H54 (cell line): ENCODE results near the gene GPR132.

Experiments used
- DNase-seq: peaks from one replicate; pipeline ENCODE4 v3.0.0; 2011; ENCODE audit warnings: low spot score, mixed read lengths; ENCODE audit not compliant: insufficient read length
- FAIRE-seq: peaks from 3 replicates; lab custom pipeline; 2011; peaks lifted over from hg19 to GRCh38; lab: Jason Lieb, UNC
- POLR2A ChIP-seq: IDR thresholded peaks from 2 replicates; pipeline ENCODE4 v1.6.1; 2011; ENCODE audit warnings: low read depth, mild to moderate bottlenecking, low read length

The GPR132 gene

DNA sequence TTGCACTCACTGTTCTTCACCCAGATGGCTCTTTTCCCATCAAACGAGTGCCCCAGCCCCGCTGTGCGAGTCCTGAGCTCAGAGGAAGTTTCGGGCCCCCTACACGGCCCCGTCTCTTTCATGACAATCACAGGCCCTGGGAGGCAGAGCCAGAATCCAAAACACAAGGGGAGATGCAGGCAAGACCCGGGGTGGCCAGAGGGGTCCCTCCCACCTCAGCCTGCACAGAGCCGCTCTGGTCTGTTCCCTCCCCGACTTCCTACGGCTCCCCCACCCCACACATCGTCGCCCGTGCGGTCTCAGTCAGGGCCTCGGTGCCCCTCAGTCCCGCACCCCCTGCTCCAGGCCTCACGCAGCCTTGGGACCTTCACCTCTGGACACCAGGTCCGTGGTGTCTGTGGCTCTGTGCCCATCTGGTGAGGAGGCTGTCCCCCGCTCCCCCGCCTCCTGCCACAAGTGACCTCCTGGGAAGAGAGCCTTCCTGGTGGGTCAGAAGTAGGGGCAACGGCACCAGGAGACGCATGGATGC, 8.9 kb downstream of the GPR132 start:
- no peak for FAIRE-seq
- DNase-seq = no peak
- TF ChIP-seq POLR2A = no peak

GRCh38 chr14:105055736-105056302, 9.4 kb downstream of the GPR132 start:
- no peak for FAIRE-seq
- TF ChIP-seq POLR2A = no peak
- no peak for DNase-seq

DNA sequence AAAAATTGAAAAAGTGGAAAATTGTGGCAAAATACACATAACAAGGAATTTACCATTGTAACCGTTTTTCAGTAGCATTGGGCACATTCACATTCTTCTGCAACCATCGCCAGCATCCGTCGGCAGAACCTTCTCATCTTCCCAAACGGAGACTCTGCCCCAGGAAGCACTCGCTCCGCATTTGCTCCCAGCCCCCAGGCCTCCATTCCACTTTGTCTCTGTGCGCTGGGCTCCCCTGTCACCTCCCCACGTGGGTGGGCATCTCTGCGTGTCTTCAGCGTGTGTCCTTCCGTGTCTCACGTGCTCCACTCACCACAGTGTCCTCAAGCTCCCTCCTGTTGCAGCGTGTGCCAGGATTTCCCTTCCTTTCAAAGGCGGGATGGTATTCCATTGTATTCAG, 9.9 kb downstream of the GPR132 start:
- DNase-seq (no peak), FAIRE-seq (no peak)
- no peak for TF ChIP-seq POLR2A

DNA sequence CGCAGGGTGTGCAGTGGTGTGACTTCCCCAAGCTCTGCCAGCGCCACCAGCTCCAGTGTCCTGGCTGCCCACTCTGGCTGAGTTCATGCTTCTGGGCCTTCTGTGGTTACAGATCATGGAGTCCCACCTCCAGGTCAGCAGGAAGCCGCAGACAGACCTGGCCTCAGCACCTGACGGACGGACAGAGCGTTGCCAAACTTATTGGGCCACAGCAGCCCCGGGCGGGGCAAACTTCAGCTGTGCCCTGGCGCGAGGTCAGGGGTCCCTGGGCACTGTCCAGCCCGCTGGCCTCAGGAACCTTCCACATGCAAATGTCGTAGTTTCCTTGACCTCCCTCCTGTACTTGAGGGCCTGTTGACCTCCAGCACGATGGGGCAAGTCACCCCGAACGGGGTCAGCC, 11.2 kb downstream of the GPR132 start:
- no peak for TF ChIP-seq POLR2A
- DNase-seq = no peak
- no peak for FAIRE-seq

- DNase-seq (no peak), FAIRE-seq (no peak)
These were observed 11.8 kb downstream of the GPR132 start for GRCh38 chr14:105053421-105053820.

GRCh38 chr14:105052110-105052458, 13.1 kb downstream of the GPR132 start:
- FAIRE-seq (no peak), DNase-seq (no peak)

More at GRCh38 chr14:105053421-105053820, 11.8 kb downstream of the GPR132 start:
- TF ChIP-seq POLR2A = no peak

DNA sequence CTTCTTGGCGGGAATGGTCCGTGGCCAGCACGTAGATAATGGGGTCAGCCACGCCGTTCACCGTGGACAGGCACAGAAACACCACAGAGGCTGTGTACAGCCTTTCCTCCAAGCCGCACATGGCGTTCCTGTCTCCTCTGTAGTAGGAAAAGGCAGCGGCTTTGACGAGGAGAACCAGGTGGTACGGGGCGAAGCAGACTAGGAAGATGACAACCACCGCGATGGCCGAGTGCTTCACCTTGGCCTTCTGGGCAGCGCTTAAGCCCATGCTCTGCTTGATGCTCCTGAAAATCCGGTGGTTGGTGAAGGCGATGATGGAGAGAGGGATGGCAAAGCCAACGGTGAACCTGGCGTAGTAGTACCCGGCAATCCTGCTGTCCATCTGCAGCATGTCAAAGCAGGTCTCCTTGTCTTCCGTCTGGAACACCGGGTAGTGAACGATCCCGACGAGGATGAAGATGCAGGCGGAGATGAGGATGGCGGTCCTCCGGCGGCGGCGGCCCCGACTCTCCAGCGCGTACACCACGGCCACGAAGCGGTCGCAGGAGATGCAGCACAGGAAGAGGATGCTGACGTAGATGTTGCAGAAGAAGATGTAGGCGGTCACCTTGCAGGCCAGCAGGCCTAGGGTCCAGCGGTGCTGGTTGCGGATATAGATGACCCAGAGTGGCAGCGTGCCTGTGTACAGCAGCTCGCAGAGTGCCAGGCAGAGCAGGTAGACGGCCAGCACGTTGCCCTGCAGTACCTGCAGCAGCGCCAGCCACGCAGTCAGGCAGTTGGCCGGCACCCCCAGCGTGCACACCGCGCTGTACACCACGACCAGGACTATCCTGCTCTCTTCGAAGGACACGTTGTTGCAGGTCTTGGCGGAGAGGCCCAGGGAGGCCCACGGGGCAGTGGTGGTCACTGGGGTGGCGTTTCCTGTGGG, 13.8 kb downstream of the GPR132 start:
- no peak for DNase-seq
- no peak for FAIRE-seq
- no peak for TF ChIP-seq POLR2A

More at GRCh38 chr14:105052110-105052458, 13.1 kb downstream of the GPR132 start:
- TF ChIP-seq POLR2A = no peak

GRCh38 chr14:105050551-105050897, 14.7 kb downstream of the GPR132 start:
- peak; percentile 11 for FAIRE-seq
- TF ChIP-seq POLR2A = no peak
- peak; percentile 67 for DNase-seq

GRCh38 chr14:105049753-105050550, 15.3 kb downstream of the GPR132 start:
- FAIRE-seq (no peak), DNase-seq (no peak)

DNA sequence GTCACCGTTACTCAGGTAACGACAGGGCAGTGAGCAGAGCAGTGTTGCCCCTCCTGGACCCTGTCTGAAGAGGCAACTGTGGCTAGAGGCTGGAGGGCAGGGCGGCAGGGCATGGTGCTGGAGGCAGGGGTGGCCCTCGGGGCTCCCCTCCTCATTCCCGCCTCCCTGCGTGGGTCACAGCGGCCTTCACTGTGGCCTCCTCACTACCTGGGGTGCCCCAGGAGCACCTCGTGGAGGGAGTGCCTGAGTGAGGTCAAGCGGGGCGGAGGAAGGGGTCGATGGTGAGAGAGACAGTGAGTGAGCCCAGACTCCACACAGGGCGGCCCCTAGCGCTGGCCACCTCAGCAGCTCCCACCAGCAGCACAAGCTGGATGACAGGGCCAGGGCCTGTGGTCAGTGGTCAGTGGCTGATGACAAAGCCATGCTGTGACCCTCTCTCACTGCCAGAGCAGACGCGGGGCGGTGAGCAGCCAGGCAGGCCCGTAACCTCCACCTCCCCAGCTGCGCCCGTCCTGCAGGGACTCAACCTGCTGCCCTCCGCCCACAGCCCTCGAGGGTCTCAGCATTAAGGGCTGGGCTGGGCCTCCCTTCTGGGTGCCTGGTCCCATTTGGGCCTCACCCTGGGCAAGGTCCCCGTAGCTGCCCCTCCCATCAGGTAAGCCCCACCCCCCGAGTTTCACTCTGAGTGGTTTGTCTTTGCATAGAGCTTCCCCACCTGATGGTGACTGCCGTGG, 17.8 kb downstream of the GPR132 start:
- DNase-seq = no peak
- no peak for TF ChIP-seq POLR2A
- no peak for FAIRE-seq

More at GRCh38 chr14:105049753-105050550, 15.3 kb downstream of the GPR132 start:
- TF ChIP-seq POLR2A = no peak

DNA sequence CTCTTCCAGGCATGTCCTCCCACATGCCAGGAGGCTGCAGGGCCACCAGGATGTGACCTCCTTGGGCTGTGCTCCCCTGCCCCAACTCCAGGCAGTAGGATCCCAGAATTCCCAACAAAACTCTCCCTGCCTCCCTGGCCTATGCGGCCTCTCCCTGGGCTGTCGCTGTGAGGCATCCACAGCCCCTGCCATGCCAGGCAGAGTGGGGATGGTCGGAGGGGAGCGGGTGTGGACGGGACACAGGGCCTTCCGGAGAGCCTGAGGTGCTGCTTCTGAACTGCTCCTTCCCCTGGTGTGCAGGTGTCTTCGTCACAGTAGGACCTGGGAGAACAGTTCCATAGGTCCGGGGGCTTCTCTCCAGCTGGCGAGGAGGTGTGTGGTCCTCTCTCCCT, 18.3 kb downstream of the GPR132 start:
- no peak for DNase-seq
- no peak for FAIRE-seq
- no peak for TF ChIP-seq POLR2A

GRCh38 chr14:105045710-105046326, 19.4 kb downstream of the GPR132 start:
- no peak for TF ChIP-seq POLR2A
- DNase-seq = peak; percentile 85
- peak; percentile 36 for FAIRE-seq

DNA sequence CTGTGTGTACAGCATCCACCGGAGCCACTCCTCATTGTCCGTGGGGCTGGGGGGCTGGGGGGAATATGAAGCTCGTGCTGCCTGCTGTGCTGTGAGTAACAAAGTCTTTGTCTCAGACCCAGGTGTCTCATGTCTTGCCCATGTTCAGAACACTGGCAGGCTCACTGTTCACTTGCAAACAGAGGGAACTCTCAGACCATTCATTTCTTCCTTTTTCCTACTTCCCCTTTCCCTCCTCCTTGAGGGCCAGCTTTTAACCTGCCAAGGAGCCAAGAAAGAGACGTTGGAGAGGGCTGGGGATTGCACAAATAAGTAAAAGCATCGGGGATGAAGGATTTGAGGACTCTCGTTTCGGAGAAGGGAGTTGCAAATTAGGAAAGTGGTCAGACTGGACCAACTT, 21.6 kb downstream of the GPR132 start:
- no peak for DNase-seq
- no peak for FAIRE-seq
- no peak for TF ChIP-seq POLR2A
